HepG2 (cell line): ENCODE results near the gene ICAM5. TPM values are rescaled to one million over a fixed set of nuclear protein-coding genes. Genes with fewer than 3 reads are reported as not detected.

Experiments used
- ATAC-seq: fragments of 200-7000 bp; cut with Tn5 transposase; 3 replicates; pipeline ENCODE4 v1.9.1; 2020; ENCODE audit warnings: mild to moderate bottlenecking, moderate library complexity
- BruUV-seq: library from RNA; stranded (reverse); fragments of 400-500 nt; replicated peaks from 2 replicates; lab custom pipeline; 2021; lab: Mats Ljungman, UMichigan
- CTCF ChIA-PET: fragments of 300-600 bp; formaldehyde crosslinking; extraction: SDS; loops from one replicate; lab custom pipeline; 2021; ENCODE audit warnings: low total read pairs, inconsistent platforms, low intra/inter-chr PET ratio; lab: Yijun Ruan, JAX
- POLR2A ChIA-PET: fragments of 350-600 bp; sonication (Branson Sonifier 250); formaldehyde crosslinking; loops from one replicate; lab custom pipeline; 2020; ENCODE audit warnings: antibody characterized with exemption, inconsistent platforms; lab: Yijun Ruan, JAX
- DNase-seq: peaks from one replicate; pipeline ENCODE4 v3.0.0-alpha.2; 2015; ENCODE audit warnings: low spot score
- FAIRE-seq: peaks from 3 replicates; lab custom pipeline; 2011; peaks lifted over from hg19 to GRCh38; lab: Jason Lieb, UNC
- H2AFZ ChIP-seq: one replicate; pipeline ENCODE4 v1.6.1; 2011; ENCODE audit warnings: low read length, inconsistent platforms
- H3K27ac ChIP-seq: fragments of 300-600 bp; 3 replicates; pipeline ENCODE4 v1.8.0; 2011; ENCODE audit warnings: mixed run types, mild to moderate bottlenecking, mixed read lengths, low read length, inconsistent platforms; ENCODE audit not compliant: insufficient read depth; ENCODE audit errors: extremely low read length
- H3K27me3 ChIP-seq, 2 experiments: fragments of 200-600 bp in 1 of 2; 2 replicates in 1 of 2; 3 replicates in 1 of 2; pipeline versions ENCODE4 v1.6.0 to v1.8.0; 2011; ENCODE audit warnings: low read length in 2 of 2, mild to moderate bottlenecking in 2 of 2, moderate library complexity in 2 of 2, inconsistent platforms in 1 of 2; ENCODE audit not compliant: insufficient read depth in 2 of 2, control insufficient read depth in 1 of 2
- H3K36me3 ChIP-seq, 2 experiments: fragments of 200-600 bp in 1 of 2; replicated peaks in 1 of 2; 2 replicates in 1 of 2; 3 replicates in 1 of 2; pipeline versions ENCODE4 v1.5.1 to v1.8.0; 2011; ENCODE audit warnings: low read length in 2 of 2, inconsistent platforms in 1 of 2; ENCODE audit not compliant: insufficient read depth in 2 of 2, control insufficient read depth in 1 of 2
- H3K4me1 ChIP-seq: 2 replicates; pipeline ENCODE4 v1.5.1; 2012; ENCODE audit warnings: low read length, inconsistent platforms; ENCODE audit not compliant: insufficient read depth
- H3K4me2 ChIP-seq: 2 replicates; pipeline ENCODE4 v1.6.0; 2011; ENCODE audit warnings: low read depth, low read length, inconsistent platforms
- H3K4me3 ChIP-seq, 3 experiments: fragments of 200-600 bp in 1 of 3; sonication (generic), shearing (Covaris generic) in 1 of 3; replicated peaks in 1 of 3; 2 replicates each; pipeline ENCODE4 v1.5.1; 2011 to 2016; ENCODE audit warnings: low read length in 3 of 3, inconsistent platforms in 2 of 3, low read depth in 2 of 3, mild to moderate bottlenecking in 2 of 3, control low read depth in 1 of 3, mixed read lengths in 1 of 3; ENCODE audit not compliant: insufficient read depth in 1 of 3
- H3K79me2 ChIP-seq: one replicate; pipeline ENCODE4 v1.6.1; 2011; ENCODE audit warnings: low read length, inconsistent platforms; ENCODE audit not compliant: insufficient read depth
- H3K9ac ChIP-seq: 2 replicates; pipeline ENCODE4 v1.6.0; 2011; ENCODE audit warnings: mild to moderate bottlenecking, low read depth, low read length, inconsistent platforms; ENCODE audit not compliant: insufficient read depth
- H3K9me3 ChIP-seq: 2 replicates; pipeline ENCODE4 v1.5.1; 2012; ENCODE audit warnings: mild to moderate bottlenecking, low read length
- H4K20me1 ChIP-seq: 2 replicates; pipeline ENCODE4 v1.6.0; 2011; ENCODE audit warnings: inconsistent platforms, mild to moderate bottlenecking, low read length, moderate library complexity; ENCODE audit not compliant: insufficient read depth
- BORCS8-MEF2B ChIP-seq: sonication (generic); formaldehyde crosslinking; IDR thresholded peaks from 2 replicates; pipeline ENCODE4 v1.8.0; 2022; ENCODE audit warnings: mild to moderate bottlenecking, missing genetic modification reagents
- DNMT3B ChIP-seq: conservative IDR thresholded peaks from 2 replicates; pipeline ENCODE4 v1.6.1; 2016; ENCODE audit warnings: missing biosample characterization, control low read depth
- HNRNPUL1 ChIP-seq: fragments of 200-400 bp; formaldehyde crosslinking; IDR thresholded peaks from 2 replicates; pipeline ENCODE4 v1.6.1; 2017; ENCODE audit warnings: low read depth, mild to moderate bottlenecking, low read length, moderate library complexity
- KMT2A ChIP-seq: sonication (generic); formaldehyde crosslinking; IDR thresholded peaks from 2 replicates; pipeline ENCODE4 v1.4.0; 2020; ENCODE audit warnings: missing genetic modification reagents
- LBX2 ChIP-seq: sonication (generic); formaldehyde crosslinking; IDR thresholded peaks from 2 replicates; pipeline ENCODE4 v1.5.0; 2020; ENCODE audit warnings: missing genetic modification reagents, mild to moderate bottlenecking, borderline replicate concordance
- MEIS2 ChIP-seq: sonication (generic); formaldehyde crosslinking; IDR thresholded peaks from 2 replicates; pipeline ENCODE4 v1.9.0; 2021; ENCODE audit warnings: mild to moderate bottlenecking, missing genetic modification reagents
- MXD4 ChIP-seq: IDR thresholded peaks from 2 replicates; pipeline ENCODE4 v1.6.1; 2016; ENCODE audit warnings: mild to moderate bottlenecking, missing biosample characterization, missing genetic modification reagents
- RARA ChIP-seq: IDR thresholded peaks from 2 replicates; pipeline ENCODE4 v1.6.1; 2016; ENCODE audit warnings: missing genetic modification reagents, missing compliant biosample characterization
- SNAPC5 ChIP-seq: sonication (generic); formaldehyde crosslinking; IDR thresholded peaks from 2 replicates; pipeline ENCODE4 v1.8.1; 2023; ENCODE audit warnings: mild to moderate bottlenecking, missing genetic modification reagents, borderline replicate concordance
- SPEN ChIP-seq: sonication (generic); formaldehyde crosslinking; IDR thresholded peaks from 2 replicates; pipeline ENCODE4 v1.5.1; 2020; ENCODE audit warnings: low read depth, mild to moderate bottlenecking, missing genetic modification reagents
- ZC3H13 ChIP-seq: sonication (generic); formaldehyde crosslinking; IDR thresholded peaks from 2 replicates; pipeline ENCODE4 v1.8.1; 2023; ENCODE audit warnings: mild to moderate bottlenecking, missing genetic modification reagents, moderate library complexity
- ZIK1 ChIP-seq: sonication (generic); formaldehyde crosslinking; IDR thresholded peaks from 2 replicates; pipeline ENCODE4 v1.5.0; 2020; ENCODE audit warnings: mild to moderate bottlenecking, low read depth, missing genetic modification reagents, borderline replicate concordance
- ZNF251 ChIP-seq: sonication (generic); formaldehyde crosslinking; IDR thresholded peaks from 2 replicates; pipeline ENCODE4 v1.9.0; 2021; ENCODE audit warnings: mild to moderate bottlenecking, missing genetic modification reagents
- ZNF281 ChIP-seq: sonication (generic); formaldehyde crosslinking; IDR thresholded peaks from 2 replicates; pipeline ENCODE4 v1.4.0; 2020; ENCODE audit warnings: missing genetic modification reagents, borderline replicate concordance
- ZNF574 ChIP-seq: sonication (generic); formaldehyde crosslinking; IDR thresholded peaks from 2 replicates; pipeline ENCODE4 v1.4.0; 2020; ENCODE audit warnings: missing genetic modification reagents
- ZNF607 ChIP-seq: sonication (generic); formaldehyde crosslinking; IDR thresholded peaks from 2 replicates; pipeline ENCODE4 v1.5.1; 2020; ENCODE audit warnings: missing genetic modification reagents, mild to moderate bottlenecking, borderline replicate concordance
- ZNF792 ChIP-seq: IDR thresholded peaks from 2 replicates; pipeline ENCODE4 v1.6.1; 2016
- ZNF841 ChIP-seq: sonication (generic); formaldehyde crosslinking; IDR thresholded peaks from 2 replicates; pipeline ENCODE4 v1.8.1; 2023; ENCODE audit warnings: missing genetic modification reagents, borderline replicate concordance
- WGBS: methylation state at CpG from one replicate; pipeline ENCODE4 v1.1.6; 2017; ENCODE audit warnings: low lambda C conversion rate; 5-methylcytosine and 5-hydroxymethylcytosine counted together
- in situ Hi-C: cut with HindIII; loops from 2 replicates; pipeline ENCODE4 v1.10.0; 2017; ENCODE audit warnings: low pct_unique_long_range_greater_than_20kb; ENCODE audit not compliant: extremely low pct_ligation_motif_present
- intact Hi-C: fragments of 100-400 bp; cut with micrococcal nuclease; formaldehyde crosslinking; loops from one replicate; pipeline ENCODE4 v1.10.0; 2022; ENCODE audit not compliant: unreplicated experiment
- polyA plus RNA-seq, 8 experiments: library from polyadenylated mRNA; depleted of rRNA in 3 of 8; stranded (reverse) in 7 of 8; unstranded in 1 of 8; fragments of >200 nt; fragmentation: Illumina TruSeq in 4 of 8; extraction: Trizol in 4 of 8; gene quantifications; 2 replicates each; pipeline versions ENCODE4 v1.2.1 to v1.2.3, GENCODE V29; 2011 to 2016; ENCODE audit warnings: low read depth in 4 of 8, missing spikeins in 1 of 8, mixed read lengths in 1 of 8; ENCODE audit not compliant: insufficient read depth in 1 of 8
- total RNA-seq, 5 experiments: library from RNA; depleted of rRNA; stranded (reverse); fragments of >200 nt; fragmentation: Illumina TruSeq; extraction: Trizol; gene quantifications; 2 replicates each; pipeline ENCODE4 v1.2.3, GENCODE V29; 2016; ENCODE audit warnings: low read depth in 1 of 5

The ICAM5 gene
- total and polyA plus RNA-seq, 2 of the 13 experiments (the other 11 are each of a cell fraction or from before 2014, with no cell fraction given), result 0.46 to 1.6 TPM

GRCh38 chr19:10295847-10296591, 6.3 kb downstream of the ICAM5 start:
- Histone ChIP-seq H3K9me3 (no peaks in the 10 kb centered on the region), H3K4me2 (peak overlapping the region; percentile 74), H3K9ac (no peak overlapping the region), H3K4me1 (peaks cover 45% of the 10 kb centered on the region), H3K27ac (no peak overlapping the region), H3K27me3 (peaks cover 0 to 11% of the 10 kb centered on the region in 2 experiments; a peak in 2 of 5 replicates), H3K4me3 (peak overlapping the region in 2 of 3 experiments; percentile 49 to 61; a peak in 4 of 6 replicates), H2AFZ (no peak overlapping the region), H4K20me1 (no peaks in the 10 kb centered on the region), H3K79me2 (no peaks in the 10 kb centered on the region), H3K36me3 (no peaks in the 10 kb centered on the region)
- ChIA-PET CTCF (no interaction called here), POLR2A (no interaction called here)
- no peak for FAIRE-seq
- 27% methylated on average over 31 of the region's 58 CpGs for WGBS
- BruUV-seq, result no TSS peak
- ATAC-seq, result peak; percentile 11; the same call in 1 of the 3 replicates
- in situ Hi-C loops, result no loop called here
- no peak for DNase-seq
- intact Hi-C loops, result no loop called here
- TF ChIP-seq ZNF574 (CRISPR knock-in tag), result 0 out of 2 replicates have a peak, but pooled peaks have one; percentile 28
- TF ChIP-seq KMT2A, result no peak
- TF ChIP-seq DNMT3B (CRISPR knock-in tag), result no peak
- TF ChIP-seq LBX2 (CRISPR knock-in tag), result peak; percentile 94; the same call in 1 of the 2 replicates
- TF ChIP-seq RARA, result 0 out of 2 replicates have a peak, but pooled peaks have one; percentile 4
- TF ChIP-seq MEIS2 (CRISPR knock-in tag), result peak; percentile 80
- no peak for TF ChIP-seq ZNF792
- peak; percentile 42; the same call in 1 of the 2 replicates for TF ChIP-seq MXD4 (CRISPR knock-in tag)
- peak; percentile 63; the same call in 1 of the 2 replicates for TF ChIP-seq SPEN (CRISPR knock-in tag)
- TF ChIP-seq ZC3H13 (CRISPR knock-in tag), result peak; percentile 67; the same call in 1 of the 2 replicates
- peak; percentile 40; the same call in 1 of the 2 replicates for TF ChIP-seq BORCS8-MEF2B
- peak; percentile 26; the same call in 1 of the 2 replicates for TF ChIP-seq ZNF281
- TF ChIP-seq ZNF251 (CRISPR knock-in tag), result no peak
- peak; percentile 24; the same call in 1 of the 2 replicates for TF ChIP-seq SNAPC5
- 0 out of 2 replicates have a peak, but pooled peaks have one; percentile 50 for TF ChIP-seq ZNF607
- peak; percentile 56; the same call in 1 of the 2 replicates for TF ChIP-seq ZIK1 (CRISPR knock-in tag)
- TF ChIP-seq ZNF841 (CRISPR knock-in tag), result peak; percentile 85; the same call in 1 of the 2 replicates
- TF ChIP-seq HNRNPUL1, result no peak
